Right lobe of liver (tissue), 4 donors: ENCODE data around the gene ATXN3.

Experiments
- CTCF ChIP-seq, 4 donors: fragments of 200-600 bp in 3 of 4; fragments of 450-650 bp in 1 of 4; IDR thresholded peaks; one replicate each; pipeline versions ENCODE4 v1.5.1 to v1.8.0; 2016 to 2022; ENCODE audit warnings: antibody characterized with exemption in 4 of 4, mild to moderate bottlenecking in 2 of 4
- POLR2A ChIP-seq: fragments of 450-650 bp; IDR thresholded peaks from one replicate; pipeline ENCODE4 v1.6.1; 2017; ENCODE audit warnings: antibody characterized with exemption, mild to moderate bottlenecking
- donor health status: DM: no; HTN: no; CAD: no.
- donor health status: DM: no; HTN: no; CAD: no.
- donor health status: DM: no; HTN: yes; CAD: no.

- no peak for TF ChIP-seq CTCF (IDR thresholded peaks at IDR 0.05)
- peak; percentile 95 for TF ChIP-seq POLR2A
These were observed 66.5 kb downstream of the ATXN3 start, which contains the start of gene TRIP11 for GRCh38 chr14:92039719-92040430.
